ENCODE measurements around the gene ERCC2.

The ERCC2 gene

GRCh38 chr19:45354241-45354842, 16.0 kb downstream of the ERCC2 start:
- H3K27me3 ChIP-seq = no peaks in the 10 kb centered on the region
- TF ChIP-seq Cebpa-rat (IDR thresholded peaks at IDR 0.05) = no peak
- no peak overlapping the region for H3K4me2 ChIP-seq
- H3K4me3 ChIP-seq = no peak overlapping the region
- H3K9me3 ChIP-seq (replicated peaks in 1 of 11) = no peaks in the 10 kb centered on the region
- H4K20me1 ChIP-seq = peaks cover 0 to 64% (median 0%) of the 10 kb centered on the region in 11 experiments; a peak in 5 of 22 replicates
- no peak overlapping the region for H3K27ac ChIP-seq
- H3K4me1 ChIP-seq = no peaks in the 10 kb centered on the region
- no peak overlapping the region for H3K9ac ChIP-seq
- peaks cover 56 to 98% (median 84%) of the 10 kb centered on the region in 11 experiments for H3K36me3 ChIP-seq

GRCh38 chr19:45352914-45353796, 17.2 kb downstream of the ERCC2 start:
- Histone ChIP-seq H3K36me3 (peaks cover 48 to 88% (median 73%) of the 10 kb centered on the region in 11 experiments), H4K20me1 (peaks cover 0 to 69% (median 0%) of the 10 kb centered on the region in 11 experiments; a peak in 5 of 22 replicates)
- TF ChIP-seq Cebpa-rat (IDR thresholded peaks at IDR 0.05) = no peak

GRCh38 chr19:45352471-45352870, 17.9 kb downstream of the ERCC2 start:
- Histone ChIP-seq H3K4me1 (no peaks in the 10 kb centered on the region), H3K27me3 (no peaks in the 10 kb centered on the region), H3K36me3 (peaks cover 47 to 82% (median 67%) of the 10 kb centered on the region in 11 experiments), H3K9ac (no peak overlapping the region), H4K20me1 (peaks cover 0 to 69% (median 0%) of the 10 kb centered on the region in 11 experiments; a peak in 5 of 22 replicates), H3K27ac (no peak overlapping the region), H3K4me2 (no peak overlapping the region), H3K4me3 (no peak overlapping the region), H3K9me3 (replicated peaks in 1 of 11) (no peaks in the 10 kb centered on the region)
- no peak for TF ChIP-seq Cebpa-rat (IDR thresholded peaks at IDR 0.05)

More at GRCh38 chr19:45352914-45353796, 17.2 kb downstream of the ERCC2 start:
- Histone ChIP-seq H3K9ac (no peak overlapping the region), H3K4me2 (no peak overlapping the region), H3K4me1 (no peaks in the 10 kb centered on the region), H3K9me3 (replicated peaks in 1 of 11) (no peaks in the 10 kb centered on the region), H3K27ac (no peak overlapping the region), H3K4me3 (no peak overlapping the region), H3K27me3 (no peaks in the 10 kb centered on the region)

GRCh38 chr19:45352062-45352461, 18.3 kb downstream of the ERCC2 start:
- Histone ChIP-seq H3K4me2 (no peak overlapping the region), H3K36me3 (peaks cover 43 to 79% (median 63%) of the 10 kb centered on the region in 11 experiments), H3K9me3 (replicated peaks in 1 of 11) (no peaks in the 10 kb centered on the region), H3K27me3 (no peaks in the 10 kb centered on the region), H3K9ac (no peak overlapping the region), H4K20me1 (peaks cover 0 to 67% (median 0%) of the 10 kb centered on the region in 11 experiments; a peak in 5 of 22 replicates), H3K4me3 (no peak overlapping the region), H3K27ac (no peak overlapping the region), H3K4me1 (no peaks in the 10 kb centered on the region)
- no peak for TF ChIP-seq Cebpa-rat (IDR thresholded peaks at IDR 0.05)

GRCh38 chr19:45351401-45351952, 18.9 kb downstream of the ERCC2 start:
- Histone ChIP-seq H3K36me3 (peaks cover 37 to 73% (median 57%) of the 10 kb centered on the region in 11 experiments), H4K20me1 (peaks cover 0 to 62% (median 0%) of the 10 kb centered on the region in 11 experiments; a peak in 5 of 22 replicates), H3K27ac (no peak overlapping the region), H3K4me1 (no peaks in the 10 kb centered on the region), H3K4me3 (no peak overlapping the region), H3K27me3 (peaks cover 0 to 5% (median 3%) of the 10 kb centered on the region in 11 experiments; a peak in 8 of 22 replicates), H3K9ac (no peak overlapping the region), H3K4me2 (no peak overlapping the region), H3K9me3 (replicated peaks in 1 of 11) (no peaks in the 10 kb centered on the region)
- no peak for TF ChIP-seq Cebpa-rat (IDR thresholded peaks at IDR 0.05)

GRCh38 chr19:45350477-45351058, 19.8 kb downstream of the ERCC2 start:
- Histone ChIP-seq H3K9me3 (replicated peaks in 1 of 11) (no peaks in the 10 kb centered on the region), H3K36me3 (peaks cover 37 to 64% (median 48%) of the 10 kb centered on the region in 11 experiments), H3K4me3 (no peak overlapping the region), H3K4me1 (no peaks in the 10 kb centered on the region), H3K27me3 (peaks cover 0 to 11% (median 6%) of the 10 kb centered on the region in 11 experiments; a peak in 8 of 22 replicates), H4K20me1 (peaks cover 0 to 52% (median 0%) of the 10 kb centered on the region in 11 experiments; a peak in 5 of 22 replicates), H3K9ac (no peak overlapping the region), H3K27ac (no peak overlapping the region), H3K4me2 (no peak overlapping the region)
- TF ChIP-seq Cebpa-rat (IDR thresholded peaks at IDR 0.05) = no peak

GRCh38 chr19:45349430-45349941, 20.9 kb downstream of the ERCC2 start:
- H3K9me3 ChIP-seq (replicated peaks in 1 of 11) = no peaks in the 10 kb centered on the region
- H3K4me3 ChIP-seq = no peak overlapping the region
- TF ChIP-seq Cebpa-rat (IDR thresholded peaks at IDR 0.05) = no peak
- H3K4me2 ChIP-seq = no peak overlapping the region
- H3K27ac ChIP-seq = no peak overlapping the region
- peaks cover 28 to 53% (median 37%) of the 10 kb centered on the region in 11 experiments for H3K36me3 ChIP-seq
- peaks cover 0 to 46% (median 0%) of the 10 kb centered on the region in 11 experiments; a peak in 4 of 22 replicates for H4K20me1 ChIP-seq
- H3K27me3 ChIP-seq = peaks cover 0 to 11% (median 6%) of the 10 kb centered on the region in 11 experiments; a peak in 8 of 22 replicates
- no peaks in the 10 kb centered on the region for H3K4me1 ChIP-seq
- no peak overlapping the region for H3K9ac ChIP-seq

- H3K4me3 ChIP-seq = no peak overlapping the region
- no peak overlapping the region for H3K27ac ChIP-seq
- peaks cover 23 to 49% (median 33%) of the 10 kb centered on the region in 11 experiments for H3K36me3 ChIP-seq
- peaks cover 0 to 11% (median 6%) of the 10 kb centered on the region in 11 experiments; a peak in 8 of 22 replicates for H3K27me3 ChIP-seq
- peaks cover 0 to 42% (median 0%) of the 10 kb centered on the region in 11 experiments; a peak in 4 of 22 replicates for H4K20me1 ChIP-seq
- no peak for TF ChIP-seq Cebpa-rat (IDR thresholded peaks at IDR 0.05)
- no peak overlapping the region for H3K9ac ChIP-seq
- H3K4me1 ChIP-seq = no peaks in the 10 kb centered on the region
- no peaks in the 10 kb centered on the region for H3K9me3 ChIP-seq (replicated peaks in 1 of 11)
- no peak overlapping the region for H3K4me2 ChIP-seq
Observed at GRCh38 chr19:45349126-45349415, 21.3 kb downstream of the ERCC2 start.
